SK-N-SH treated with all-trans-retinoic acid at 6 μM for 48 hours (cell line): ENCODE data around the gene ABCB10.

Experiments
- ATAC-seq: fragments of 200-7000 bp; cut with Tn5 transposase; 3 replicates; pipeline ENCODE4 v1.9.1; 2020; ENCODE audit warnings: mild to moderate bottlenecking, moderate library complexity
- ARNTL ChIP-seq: fragments of 450-650 bp; formaldehyde crosslinking; IDR thresholded peaks from 2 replicates; pipeline ENCODE4 v1.5.0; 2020; ENCODE audit warnings: low read depth, mild to moderate bottlenecking, moderate library complexity, borderline replicate concordance
- BACH2 ChIP-seq: fragments of 250-450 bp; sonication (Bioruptor Pico); IDR thresholded peaks from 2 replicates; pipeline ENCODE4 v1.9.0; 2021; ENCODE audit warnings: mild to moderate bottlenecking, borderline replicate concordance
- CSDC2 ChIP-seq: fragments of 250-450 bp; sonication (Bioruptor Pico); IDR thresholded peaks from 2 replicates; pipeline ENCODE4 v1.5.0; 2020; ENCODE audit warnings: mild to moderate bottlenecking, moderate library complexity
- ESRRG ChIP-seq: fragments of 250-450 bp; sonication (Bioruptor Pico); IDR thresholded peaks from 2 replicates; pipeline ENCODE4 v1.6.1; 2021; ENCODE audit warnings: mild to moderate bottlenecking
- GLIS3 ChIP-seq: fragments of 250-450 bp; sonication (Bioruptor Pico); IDR thresholded peaks from 2 replicates; pipeline ENCODE4 v1.5.0; 2020; ENCODE audit warnings: mild to moderate bottlenecking, moderate library complexity
- ISL1 ChIP-seq: fragments of 250-450 bp; sonication (Bioruptor Pico); IDR thresholded peaks from 2 replicates; pipeline ENCODE4 v2.1.2; 2022; ENCODE audit warnings: mild to moderate bottlenecking, moderate library complexity
- OSR1 ChIP-seq: fragments of 250-450 bp; sonication (Bioruptor Pico); IDR thresholded peaks from 2 replicates; pipeline ENCODE4 v1.8.0; 2022; ENCODE audit warnings: moderate library complexity, mild to moderate bottlenecking, inconsistent platforms
- PPARA ChIP-seq: fragments of 250-450 bp; sonication (Bioruptor Pico); IDR thresholded peaks from 2 replicates; pipeline ENCODE4 v1.5.0; 2020; ENCODE audit warnings: mild to moderate bottlenecking, borderline replicate concordance
- RARB ChIP-seq: fragments of 250-450 bp; sonication (Bioruptor Pico); IDR thresholded peaks from 2 replicates; pipeline ENCODE4 v1.8.0; 2021; ENCODE audit warnings: mild to moderate bottlenecking, moderate library complexity
- SNAI2 ChIP-seq: fragments of 250-450 bp; sonication (Bioruptor Pico); IDR thresholded peaks from 2 replicates; pipeline ENCODE4 v1.5.0; 2020; ENCODE audit warnings: mild to moderate bottlenecking, moderate library complexity
- TCF4 ChIP-seq: fragments of 250-450 bp; sonication (Bioruptor Pico); IDR thresholded peaks from 2 replicates; pipeline ENCODE4 v1.8.0; 2021; ENCODE audit warnings: mild to moderate bottlenecking, moderate library complexity, borderline replicate concordance
- TOX ChIP-seq: fragments of 250-450 bp; sonication (Bioruptor Pico); IDR thresholded peaks from 2 replicates; pipeline ENCODE4 v1.8.0; 2021; ENCODE audit warnings: mild to moderate bottlenecking, moderate library complexity, borderline replicate concordance
- ZC3H10 ChIP-seq: fragments of 250-450 bp; sonication (Bioruptor Pico); IDR thresholded peaks from 2 replicates; pipeline ENCODE4 v1.5.1; 2021; ENCODE audit warnings: mild to moderate bottlenecking, moderate library complexity
- ZFP3 ChIP-seq: fragments of 250-450 bp; sonication (Bioruptor Pico); IDR thresholded peaks from 2 replicates; pipeline ENCODE4 v1.5.0; 2020; ENCODE audit warnings: mild to moderate bottlenecking, moderate library complexity
- ZFP30 ChIP-seq: fragments of 450-650 bp; formaldehyde crosslinking; IDR thresholded peaks from 2 replicates; pipeline ENCODE4 v1.5.0; 2022; ENCODE audit warnings: mild to moderate bottlenecking, moderate library complexity
- ZNF565 ChIP-seq: fragments of 450-650 bp; formaldehyde crosslinking; conservative IDR thresholded peaks from 2 replicates; pipeline ENCODE4 v1.5.0; 2020; ENCODE audit warnings: low read depth, mild to moderate bottlenecking, moderate library complexity
- ZNF70 ChIP-seq: fragments of 450-650 bp; formaldehyde crosslinking; IDR thresholded peaks from 2 replicates; pipeline ENCODE4 v1.5.0; 2020; ENCODE audit warnings: mild to moderate bottlenecking, moderate library complexity
- ZNF8 ChIP-seq: fragments of 450-650 bp; formaldehyde crosslinking; IDR thresholded peaks from 2 replicates; pipeline ENCODE4 v1.5.0; 2020; ENCODE audit warnings: mild to moderate bottlenecking, moderate library complexity
- TF ChIP-seq, protein P1 (sequence below): fragments of 250-450 bp; sonication (Bioruptor Pico); IDR thresholded peaks from 2 replicates; pipeline ENCODE4 v1.8.0; 2021; ENCODE audit warnings: low read depth, mild to moderate bottlenecking, moderate library complexity, borderline replicate concordance
- TF ChIP-seq, protein P2 (sequence below): fragments of 250-450 bp; sonication (Bioruptor Pico); IDR thresholded peaks from 2 replicates; pipeline ENCODE4 v1.5.1; 2021; ENCODE audit warnings: mild to moderate bottlenecking, moderate library complexity
- TF ChIP-seq, protein P3 (sequence below): fragments of 250-450 bp; sonication (Bioruptor Pico); IDR thresholded peaks from 2 replicates; pipeline ENCODE4 v1.8.0; 2020; ENCODE audit warnings: mild to moderate bottlenecking, moderate library complexity, borderline replicate concordance
- TF ChIP-seq, protein P4 (sequence below): fragments of 250-450 bp; sonication (Bioruptor Pico); IDR thresholded peaks from 2 replicates; pipeline ENCODE4 v1.5.1; 2020; ENCODE audit warnings: low read depth, mild to moderate bottlenecking, moderate library complexity
- TF ChIP-seq, protein P5 (sequence below): fragments of 250-450 bp; sonication (Bioruptor Pico); IDR thresholded peaks from 2 replicates; pipeline ENCODE4 v1.5.0; 2020; ENCODE audit warnings: mild to moderate bottlenecking, moderate library complexity

The ABCB10 gene

DNA sequence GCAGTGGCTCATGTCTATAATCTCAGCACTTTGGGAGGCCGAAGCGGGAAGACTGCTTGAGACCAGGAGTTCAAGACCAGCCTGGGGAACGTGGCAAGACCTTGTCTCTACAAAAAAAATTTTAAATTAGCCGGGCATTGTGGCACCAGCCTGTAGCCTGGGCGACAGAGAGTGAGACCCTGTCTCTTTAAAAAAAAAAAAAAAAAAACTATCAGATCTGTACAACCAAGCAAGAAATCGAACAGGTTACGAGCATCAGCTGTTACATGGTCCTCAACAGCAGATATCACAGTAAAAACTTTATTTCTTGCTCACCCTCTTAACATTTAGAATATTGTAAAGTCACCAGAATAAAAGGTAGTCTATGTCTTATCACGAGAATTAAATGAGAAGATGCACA lies 51.9 kb downstream of the ABCB10 start:
- TF ChIP-seq PPARA (CRISPR knock-in tag) (no peak), ZNF8 (no peak), OSR1 (CRISPR knock-in tag) (no peak), ISL1 (CRISPR knock-in tag) (no peak), BACH2 (CRISPR knock-in tag) (no peak), CSDC2 (no peak), SNAI2 (CRISPR knock-in tag) (no peak)
- TF ChIP-seq, protein P1, sequence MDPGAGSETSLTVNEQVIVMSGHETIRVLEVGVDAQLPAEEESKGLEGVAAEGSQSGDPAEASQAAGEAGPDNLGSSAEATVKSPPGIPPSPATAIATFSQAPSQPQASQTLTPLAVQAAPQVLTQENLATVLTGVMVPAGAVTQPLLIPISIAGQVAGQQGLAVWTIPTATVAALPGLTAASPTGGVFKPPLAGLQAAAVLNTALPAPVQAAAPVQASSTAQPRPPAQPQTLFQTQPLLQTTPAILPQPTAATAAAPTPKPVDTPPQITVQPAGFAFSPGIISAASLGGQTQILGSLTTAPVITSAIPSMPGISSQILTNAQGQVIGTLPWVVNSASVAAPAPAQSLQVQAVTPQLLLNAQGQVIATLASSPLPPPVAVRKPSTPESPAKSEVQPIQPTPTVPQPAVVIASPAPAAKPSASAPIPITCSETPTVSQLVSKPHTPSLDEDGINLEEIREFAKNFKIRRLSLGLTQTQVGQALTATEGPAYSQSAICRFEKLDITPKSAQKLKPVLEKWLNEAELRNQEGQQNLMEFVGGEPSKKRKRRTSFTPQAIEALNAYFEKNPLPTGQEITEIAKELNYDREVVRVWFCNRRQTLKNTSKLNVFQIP (CRISPR knock-in tag) = no peak
- TF ChIP-seq, protein P2, sequence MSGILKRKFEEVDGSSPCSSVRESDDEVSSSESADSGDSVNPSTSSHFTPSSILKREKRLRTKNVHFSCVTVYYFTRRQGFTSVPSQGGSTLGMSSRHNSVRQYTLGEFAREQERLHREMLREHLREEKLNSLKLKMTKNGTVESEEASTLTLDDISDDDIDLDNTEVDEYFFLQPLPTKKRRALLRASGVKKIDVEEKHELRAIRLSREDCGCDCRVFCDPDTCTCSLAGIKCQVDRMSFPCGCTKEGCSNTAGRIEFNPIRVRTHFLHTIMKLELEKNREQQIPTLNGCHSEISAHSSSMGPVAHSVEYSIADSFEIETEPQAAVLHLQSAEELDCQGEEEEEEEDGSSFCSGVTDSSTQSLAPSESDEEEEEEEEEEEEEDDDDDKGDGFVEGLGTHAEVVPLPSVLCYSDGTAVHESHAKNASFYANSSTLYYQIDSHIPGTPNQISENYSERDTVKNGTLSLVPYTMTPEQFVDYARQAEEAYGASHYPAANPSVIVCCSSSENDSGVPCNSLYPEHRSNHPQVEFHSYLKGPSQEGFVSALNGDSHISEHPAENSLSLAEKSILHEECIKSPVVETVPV = no peak
- no peak for ATAC-seq

DNA sequence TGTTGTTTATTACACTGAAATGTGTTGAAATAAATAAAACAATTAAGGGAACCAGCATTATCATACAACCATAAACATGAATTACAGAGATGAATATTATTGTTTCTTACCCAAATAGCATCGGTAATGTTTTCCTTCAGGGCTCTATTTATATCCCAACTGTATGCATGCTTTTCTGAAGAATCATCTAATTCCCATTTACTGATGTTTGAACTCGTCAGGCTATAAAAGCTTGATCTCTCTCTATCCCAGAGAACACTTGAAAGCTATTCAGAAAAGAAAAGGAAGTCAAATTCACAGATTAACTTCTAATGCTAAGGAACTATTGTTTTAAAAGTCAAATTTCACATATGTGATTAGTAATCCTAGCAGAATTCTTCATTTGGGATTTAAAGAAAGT lies 62.7 kb downstream of the ABCB10 start:
- TF ChIP-seq ZFP30 (CRISPR knock-in tag) = no peak
- TF ChIP-seq ZC3H10 (CRISPR knock-in tag) = no peak
- TF ChIP-seq TCF4 (CRISPR knock-in tag) = no peak
- TF ChIP-seq OSR1 (CRISPR knock-in tag) = no peak
- no peak for TF ChIP-seq ISL1 (CRISPR knock-in tag)
- no peak for ATAC-seq

GRCh38 chr1:229487181-229487580 lies 71.3 kb downstream of the ABCB10 start:
- TF ChIP-seq ZFP3 (no peak), CSDC2 (no peak), OSR1 (CRISPR knock-in tag) (no peak), GLIS3 (CRISPR knock-in tag) (no peak), RARB (no peak), PPARA (CRISPR knock-in tag) (no peak), ZNF70 (CRISPR knock-in tag) (no peak), BACH2 (CRISPR knock-in tag) (no peak), ARNTL (CRISPR knock-in tag) (no peak), ZNF8 (no peak), ZFP30 (CRISPR knock-in tag) (no peak), ZNF565 (CRISPR knock-in tag) (no peak), TOX (CRISPR knock-in tag) (no peak), ESRRG (CRISPR knock-in tag) (no peak)
- TF ChIP-seq, protein P2 = no peak
- TF ChIP-seq, protein P3, sequence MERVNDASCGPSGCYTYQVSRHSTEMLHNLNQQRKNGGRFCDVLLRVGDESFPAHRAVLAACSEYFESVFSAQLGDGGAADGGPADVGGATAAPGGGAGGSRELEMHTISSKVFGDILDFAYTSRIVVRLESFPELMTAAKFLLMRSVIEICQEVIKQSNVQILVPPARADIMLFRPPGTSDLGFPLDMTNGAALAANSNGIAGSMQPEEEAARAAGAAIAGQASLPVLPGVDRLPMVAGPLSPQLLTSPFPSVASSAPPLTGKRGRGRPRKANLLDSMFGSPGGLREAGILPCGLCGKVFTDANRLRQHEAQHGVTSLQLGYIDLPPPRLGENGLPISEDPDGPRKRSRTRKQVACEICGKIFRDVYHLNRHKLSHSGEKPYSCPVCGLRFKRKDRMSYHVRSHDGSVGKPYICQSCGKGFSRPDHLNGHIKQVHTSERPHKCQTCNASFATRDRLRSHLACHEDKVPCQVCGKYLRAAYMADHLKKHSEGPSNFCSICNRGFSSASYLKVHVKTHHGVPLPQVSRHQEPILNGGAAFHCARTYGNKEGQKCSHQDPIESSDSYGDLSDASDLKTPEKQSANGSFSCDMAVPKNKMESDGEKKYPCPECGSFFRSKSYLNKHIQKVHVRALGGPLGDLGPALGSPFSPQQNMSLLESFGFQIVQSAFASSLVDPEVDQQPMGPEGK (CRISPR knock-in tag) = no peak
- TF ChIP-seq, protein P4, sequence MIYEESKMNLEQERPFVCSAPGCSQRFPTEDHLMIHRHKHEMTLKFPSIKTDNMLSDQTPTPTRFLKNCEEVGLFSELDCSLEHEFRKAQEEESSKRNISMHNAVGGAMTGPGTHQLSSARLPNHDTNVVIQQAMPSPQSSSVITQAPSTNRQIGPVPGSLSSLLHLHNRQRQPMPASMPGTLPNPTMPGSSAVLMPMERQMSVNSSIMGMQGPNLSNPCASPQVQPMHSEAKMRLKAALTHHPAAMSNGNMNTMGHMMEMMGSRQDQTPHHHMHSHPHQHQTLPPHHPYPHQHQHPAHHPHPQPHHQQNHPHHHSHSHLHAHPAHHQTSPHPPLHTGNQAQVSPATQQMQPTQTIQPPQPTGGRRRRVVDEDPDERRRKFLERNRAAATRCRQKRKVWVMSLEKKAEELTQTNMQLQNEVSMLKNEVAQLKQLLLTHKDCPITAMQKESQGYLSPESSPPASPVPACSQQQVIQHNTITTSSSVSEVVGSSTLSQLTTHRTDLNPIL (CRISPR knock-in tag) = no peak
- TF ChIP-seq, protein P5, sequence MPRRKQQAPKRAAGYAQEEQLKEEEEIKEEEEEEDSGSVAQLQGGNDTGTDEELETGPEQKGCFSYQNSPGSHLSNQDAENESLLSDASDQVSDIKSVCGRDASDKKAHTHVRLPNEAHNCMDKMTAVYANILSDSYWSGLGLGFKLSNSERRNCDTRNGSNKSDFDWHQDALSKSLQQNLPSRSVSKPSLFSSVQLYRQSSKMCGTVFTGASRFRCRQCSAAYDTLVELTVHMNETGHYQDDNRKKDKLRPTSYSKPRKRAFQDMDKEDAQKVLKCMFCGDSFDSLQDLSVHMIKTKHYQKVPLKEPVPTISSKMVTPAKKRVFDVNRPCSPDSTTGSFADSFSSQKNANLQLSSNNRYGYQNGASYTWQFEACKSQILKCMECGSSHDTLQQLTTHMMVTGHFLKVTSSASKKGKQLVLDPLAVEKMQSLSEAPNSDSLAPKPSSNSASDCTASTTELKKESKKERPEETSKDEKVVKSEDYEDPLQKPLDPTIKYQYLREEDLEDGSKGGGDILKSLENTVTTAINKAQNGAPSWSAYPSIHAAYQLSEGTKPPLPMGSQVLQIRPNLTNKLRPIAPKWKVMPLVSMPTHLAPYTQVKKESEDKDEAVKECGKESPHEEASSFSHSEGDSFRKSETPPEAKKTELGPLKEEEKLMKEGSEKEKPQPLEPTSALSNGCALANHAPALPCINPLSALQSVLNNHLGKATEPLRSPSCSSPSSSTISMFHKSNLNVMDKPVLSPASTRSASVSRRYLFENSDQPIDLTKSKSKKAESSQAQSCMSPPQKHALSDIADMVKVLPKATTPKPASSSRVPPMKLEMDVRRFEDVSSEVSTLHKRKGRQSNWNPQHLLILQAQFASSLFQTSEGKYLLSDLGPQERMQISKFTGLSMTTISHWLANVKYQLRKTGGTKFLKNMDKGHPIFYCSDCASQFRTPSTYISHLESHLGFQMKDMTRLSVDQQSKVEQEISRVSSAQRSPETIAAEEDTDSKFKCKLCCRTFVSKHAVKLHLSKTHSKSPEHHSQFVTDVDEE (CRISPR knock-in tag) = no peak
- no peak for ATAC-seq
